Measurements from ENCODE around the gene ZPLD1. TPM values are rescaled to one million over a fixed set of nuclear protein-coding genes. Genes with fewer than 3 reads are reported as not detected.

ZPLD1 gene
- 0.26 TPM in 1 of 2 replicates, not detected in the other for total RNA-seq

GRCh38 chr3:102434715-102435114 lies at the start of gene ZPLD1:
Gene ZPLD1 (plus strand): TSS chr3:102435015. CDS start chr3:102438488, 3,473 bp downstream.

All from epithelial cell of alveolus of lung (primary cell).